HG02763 (cell line): Measurements from ENCODE around the gene STK10.

Source experiments
- ATAC-seq: cut with Tn5 transposase; IDR thresholded peaks from one replicate; pipeline ENCODE4 v1.9.1; 2021; ENCODE audit warnings: mild to moderate bottlenecking, moderate library complexity; ENCODE audit not compliant: unreplicated experiment

The STK10 gene

GRCh38 chr5:172093559-172093958 is 94.5 kb downstream of the STK10 start:
- ATAC-seq, result no peak

- no peak for ATAC-seq
Observed at GRCh38 chr5:172091956-172092732, 95.9 kb downstream of the STK10 start.

- ATAC-seq, result no peak
Observed at GRCh38 chr5:172090976-172091547, 97.0 kb downstream of the STK10 start.

GRCh38 chr5:172089298-172090117 is 98.5 kb downstream of the STK10 start:
- no peak for ATAC-seq

GRCh38 chr5:172088801-172089200 is 99.2 kb downstream of the STK10 start:
- no peak for ATAC-seq

- no peak for ATAC-seq
Observed at GRCh38 chr5:172086194-172086975, 101.6 kb downstream of the STK10 start.

- ATAC-seq, result no peak
Observed at GRCh38 chr5:172085738-172086137, 102.3 kb downstream of the STK10 start.

GRCh38 chr5:172082180-172082579 is 105.8 kb downstream of the STK10 start:
- no peak for ATAC-seq

- no peak for ATAC-seq
Observed at GRCh38 chr5:172079876-172080275, 108.1 kb downstream of the STK10 start.

GRCh38 chr5:172078726-172079345 is 109.2 kb downstream of the STK10 start:
- ATAC-seq, result no peak

- ATAC-seq, result no peak
Observed at GRCh38 chr5:172077664-172078425, 110.2 kb downstream of the STK10 start.

GRCh38 chr5:172076761-172077244 is 111.2 kb downstream of the STK10 start:
- ATAC-seq, result no peak

- no peak for ATAC-seq
Observed at GRCh38 chr5:172075656-172076055, 112.4 kb downstream of the STK10 start.

GRCh38 chr5:172074896-172075295 is 113.1 kb downstream of the STK10 start:
- ATAC-seq, result no peak

- no peak for ATAC-seq
Observed at GRCh38 chr5:172071309-172071875, 116.6 kb downstream of the STK10 start.

- no peak for ATAC-seq
Observed at GRCh38 chr5:172065431-172066065, 122.5 kb downstream of the STK10 start.

GRCh38 chr5:172064766-172065165 is 123.3 kb downstream of the STK10 start:
- ATAC-seq, result no peak

- ATAC-seq, result no peak
Observed at GRCh38 chr5:172064358-172064757, 123.7 kb downstream of the STK10 start.
